ENCODE data around the gene THOC6. TPM values are rescaled to one million over a fixed set of nuclear protein-coding genes. Genes with fewer than 3 reads are reported as not detected.

The THOC6 gene
- total and polyA plus RNA-seq, 9 of the 15 experiments (the other 6 are each of a cell fraction or from before 2014, with no cell fraction given) = 2.5 to 65.4 (median 42.3) TPM

GRCh38 chr16:3027983-3028715 is 4.3 kb downstream of the THOC6 start (continued):
- TF ChIP-seq CBX2 (IDR thresholded peaks at IDR 0.05; ENCODE audit: insufficient read depth, low read length, poor library complexity, severe bottlenecking) (no peak), RCOR1 (IDR thresholded peaks at IDR 0.05; ENCODE audit: borderline replicate concordance in 1 of 2, low read depth in 2 of 2, low read length in 2 of 2) (peak in 1 of 2 experiments; percentile 63; a peak in 1 of 4 replicates), ZNF212 (CRISPR knock-in tag; IDR thresholded peaks at IDR 0.05) (no peak), REST (IDR thresholded peaks at IDR 0.05; ENCODE audit: borderline replicate concordance) (peak; percentile 73), REST (CRISPR knock-in tag; IDR thresholded peaks at IDR 0.05; ENCODE audit: low read depth) (no peak; the same call in 1 of the 2 replicates), HNRNPLL (IDR thresholded peaks at IDR 0.05; ENCODE audit: low read depth, low read length, poor library complexity, severe bottlenecking) (no peak), OTX1 (CRISPR knock-in tag; IDR thresholded peaks at IDR 0.05) (no peak), L3MBTL2 (IDR thresholded peaks at IDR 0.05) (peak; percentile 55; the same call in 1 of the 2 replicates), ZNF444 (CRISPR knock-in tag; IDR thresholded peaks at IDR 0.05) (no peak), RAD21 (CRISPR knock-in tag; conservative IDR thresholded peaks at IDR 0.05 in 1 of 2, IDR thresholded peaks at IDR 0.05 in 1 of 2) (peak; percentile 66 to 72), CBX8 (IDR thresholded peaks at IDR 0.05; ENCODE audit: borderline replicate concordance, extremely low read depth, low read depth, low read length, poor library complexity, severe bottlenecking) (no peak), HCFC1 (IDR thresholded peaks at IDR 0.05; ENCODE audit: low read depth, low read length) (peak; percentile 34; the same call in 1 of the 2 replicates), HDAC8 (tag; IDR thresholded peaks at IDR 0.05) (no peak), ZNF639 (CRISPR knock-in tag; conservative IDR thresholded peaks at IDR 0.05 in 1 of 2, IDR thresholded peaks at IDR 0.05 in 1 of 2) (no peak), GATA2 (CRISPR knock-in tag; IDR thresholded peaks at IDR 0.05) (no peak), BRD9 (IDR thresholded peaks at IDR 0.05; ENCODE audit: low read depth, partially characterized antibody) (no peak)

Measured in K562 (cell line).